GM13977 (cell line): ENCODE results near the gene MAPK1.
"Not testable (repeated sequence)": the region's sequence is repeated elsewhere in the genome, so short reads cannot be mapped to it uniquely, and the experiment has no call there.

Source experiments
- DNase-seq: peaks from one replicate; pipeline ENCODE4 v3.0.0; 2012; ENCODE audit warnings: low spot score
- CTCF ChIP-seq: IDR thresholded peaks from 2 replicates; pipeline ENCODE4 v1.5.1; 2012; ENCODE audit warnings: mild to moderate bottlenecking, control low read depth; ENCODE audit not compliant: insufficient read depth; ENCODE audit errors: extremely low read depth, missing control alignments
- in situ Hi-C: fragments of 300-500 bp; cut with MboI; formaldehyde crosslinking; loops from one replicate; pipeline ENCODE4 v1.12.0; 2022; ENCODE audit warnings: low sequenced_read_pairs, low pct_unique_long_range_greater_than_20kb, mixed read lengths, inconsistent platforms; ENCODE audit not compliant: unreplicated experiment

Gene MAPK1

GRCh38 chr22:21791635-21792625 lies 75.5 kb downstream of the MAPK1 start:
- peak; percentile 64 for DNase-seq

GRCh38 chr22:21790849-21791610 lies 76.4 kb downstream of the MAPK1 start:
- in situ Hi-C loops, result not testable (repeated sequence)

More at GRCh38 chr22:21791635-21792625, 75.5 kb downstream of the MAPK1 start:
- in situ Hi-C loops, result no loop called here
- no peak for TF ChIP-seq CTCF

GRCh38 chr22:21790359-21790758 lies 77.1 kb downstream of the MAPK1 start:
- no peak for TF ChIP-seq CTCF
- DNase-seq, result no peak
- in situ Hi-C loops, result no loop called here

More at GRCh38 chr22:21790849-21791610, 76.4 kb downstream of the MAPK1 start:
- not testable (repeated sequence) for DNase-seq

- in situ Hi-C loops, DNase-seq: not testable (repeated sequence)
These were observed 79.9 kb downstream of the MAPK1 start for GRCh38 chr22:21787565-21787964.

GRCh38 chr22:21780259-21780658 lies 87.2 kb downstream of the MAPK1 start:
- TF ChIP-seq CTCF, result no peak
- DNase-seq, result no peak
- in situ Hi-C loops, result no loop called here

- in situ Hi-C loops, result no loop called here
- no peak for DNase-seq
- no peak for TF ChIP-seq CTCF
These were observed 88.0 kb downstream of the MAPK1 start for GRCh38 chr22:21779444-21779843.

GRCh38 chr22:21778705-21779363 lies 88.6 kb downstream of the MAPK1 start:
- TF ChIP-seq CTCF, result no peak
- in situ Hi-C loops, result no loop called here
- no peak for DNase-seq
